Adrenal gland (tissue), 12 donors: ENCODE data around the gene UHRF1. TPM values are rescaled to one million over a fixed set of nuclear protein-coding genes. Genes with fewer than 3 reads are reported as not detected.
"Not testable (repeated sequence)": the region's sequence is repeated elsewhere in the genome, so short reads cannot be mapped to it uniquely, and the experiment has no call there.

Experiments used
- DNase-seq, 7 donors: peaks; one replicate each; pipeline ENCODE4 v3.0.0-alpha.2; 2019 to 2020
- H3K27ac ChIP-seq, 5 donors: fragments of 200-600 bp; sonication (generic) in 4 of 5; 1 replicate in 3 of 5; 2 replicates in 2 of 5; pipeline versions ENCODE4 v1.5.1 to v1.8.0; 2016 to 2020; ENCODE audit warnings: mild to moderate bottlenecking in 1 of 5
- H3K27me3 ChIP-seq: fragments of 200-600 bp; 2 replicates; pipeline ENCODE4 v1.8.0; 2021
- H3K36me3 ChIP-seq, 2 donors: fragments of 200-600 bp; replicated peaks in 1 of 2; 1 replicate in 1 of 2; 2 replicates in 1 of 2; pipeline versions ENCODE4 v1.5.1 to v1.8.0; 2018 to 2022
- H3K4me1 ChIP-seq, 2 donors: fragments of 200-600 bp; replicated peaks in 1 of 2; 1 replicate in 1 of 2; 2 replicates in 1 of 2; pipeline versions ENCODE4 v1.5.1 to v1.8.0; 2018 to 2021
- H3K4me3 ChIP-seq, 4 donors: fragments of 200-600 bp; sonication (generic) in 3 of 4; one replicate each; pipeline ENCODE4 v1.5.1; 2016 to 2018
- H3K9me3 ChIP-seq, 3 donors: fragments of 200-600 bp; sonication (generic) in 1 of 3; replicated peaks in 1 of 3; 1 replicate in 2 of 3; 2 replicates in 1 of 3; pipeline versions ENCODE4 v1.5.1 to v1.8.0; 2016 to 2021
- POLR2A ChIP-seq, 2 donors: fragments of 450-650 bp; IDR thresholded peaks; one replicate each; pipeline ENCODE4 v1.6.1; 2017; ENCODE audit warnings: antibody characterized with exemption in 2 of 2, mild to moderate bottlenecking in 2 of 2, moderate library complexity in 1 of 2
- WGBS, 4 donors: extraction: QIAGEN DNeasy Blood & Tissue Kit in 2 of 4; methylation state at CpG; one replicate each; pipeline versions ENCODE4 v1.1.5 to v1.1.7; 2013 to 2017; 5-methylcytosine and 5-hydroxymethylcytosine counted together
- intact Hi-C, 2 donors: fragments of 100-400 bp; cut with DNase I; formaldehyde crosslinking; loops; one replicate each; pipeline versions ENCODE4 v1.14.1 to v1.15.0; 2022 to 2023
- polyA plus RNA-seq, 3 donors: library from polyadenylated mRNA; stranded (reverse); fragments of 200-250 nt in 2 of 3; fragments of 350-450 nt in 1 of 3; fragmentation: Illumina TruSeq in 1 of 3; extraction: RNeasy Lipid Tissue Mini Kit (QIAGEN cat#74804) in 1 of 3; gene quantifications; one replicate each; pipeline ENCODE4 v1.2.3, GENCODE V29; 2013 to 2014
- total RNA-seq, 9 donors: library from RNA; depleted of rRNA in 4 of 9; stranded (reverse); fragments of >200 nt in 4 of 9; fragments of 120-200 nt in 1 of 9; fragmentation: NEBNext Ultra II Directional in 1 of 9; extraction: Animal tissue kit (Norgen Biotek cat#: 25700) in 1 of 9; gene quantifications; one replicate each; pipeline versions ENCODE4 v1.1.0 to v1.2.4, GENCODE V29; 2013 to 2023
- TF ChIP-seq, protein P1 (sequence below), 6 experiments: fragments of 450-650 bp in 4 of 6; fragments of 200-600 bp in 2 of 6; sonication (generic) in 1 of 6; IDR thresholded peaks; 1 replicate in 5 of 6; 2 replicates in 1 of 6; pipeline versions ENCODE4 v1.5.1 to v1.8.0; 2016 to 2021; ENCODE audit warnings: antibody characterized with exemption in 6 of 6, mild to moderate bottlenecking in 2 of 6, moderate library complexity in 1 of 6
- donor health status: healthy with polysubstance abuse.
- donor health status: Bipolar disorder and iron deficiency.
- donor health status: DM: yes; HTN: yes; CAD: no.
- donor health status: DM: no; HTN: no; CAD: no.
- donor health status: DM: no; HTN: no; CAD: no.
- donor health status: DM: yes; HTN: yes; CAD: no.

UHRF1 gene
- total and polyA plus RNA-seq, 12 donors: 0.56 to 11.0 (median 1.1) TPM

DNA sequence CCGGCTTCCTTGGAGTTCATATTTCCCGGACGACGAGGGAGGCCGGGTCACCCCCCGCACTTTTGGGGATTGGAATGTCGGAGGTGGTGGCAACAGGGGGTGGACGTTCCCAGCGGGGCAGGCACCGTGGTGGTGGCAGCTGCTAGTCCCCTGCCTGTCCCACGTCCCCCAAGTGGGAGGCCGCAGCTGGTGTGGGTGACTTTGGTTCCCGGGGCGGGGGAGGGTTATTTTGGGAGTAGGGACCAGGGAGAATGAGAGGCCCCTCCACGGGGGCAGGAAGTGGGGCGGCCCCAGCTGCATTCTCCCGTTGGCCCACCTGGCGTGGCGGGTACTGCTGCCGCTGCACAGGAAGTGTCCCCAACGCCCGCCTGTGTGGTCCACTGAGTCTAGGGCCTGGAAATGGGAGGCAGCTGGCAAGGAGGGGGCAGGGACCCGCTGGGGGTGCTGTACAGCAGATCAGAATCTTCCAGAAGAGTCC lies 30.8 kb upstream of the UHRF1 start:
- H3K4me3 ChIP-seq: no peak overlapping the region
- H3K27ac ChIP-seq: no peak overlapping the region
- no peaks in the 10 kb centered on the region for H3K9me3 ChIP-seq
- intact Hi-C loops: no loop called here
- DNase-seq: no peak
- H3K4me1 ChIP-seq: no peaks in the 10 kb centered on the region
- no peaks in the 10 kb centered on the region for H3K36me3 ChIP-seq
- 54 to 63% (median 57%) methylated on average over 1 to 23 of the region's 23 CpGs for WGBS, 4 donors
- no peak for TF ChIP-seq POLR2A (IDR thresholded peaks at IDR 0.05)
- TF ChIP-seq, protein P1, sequence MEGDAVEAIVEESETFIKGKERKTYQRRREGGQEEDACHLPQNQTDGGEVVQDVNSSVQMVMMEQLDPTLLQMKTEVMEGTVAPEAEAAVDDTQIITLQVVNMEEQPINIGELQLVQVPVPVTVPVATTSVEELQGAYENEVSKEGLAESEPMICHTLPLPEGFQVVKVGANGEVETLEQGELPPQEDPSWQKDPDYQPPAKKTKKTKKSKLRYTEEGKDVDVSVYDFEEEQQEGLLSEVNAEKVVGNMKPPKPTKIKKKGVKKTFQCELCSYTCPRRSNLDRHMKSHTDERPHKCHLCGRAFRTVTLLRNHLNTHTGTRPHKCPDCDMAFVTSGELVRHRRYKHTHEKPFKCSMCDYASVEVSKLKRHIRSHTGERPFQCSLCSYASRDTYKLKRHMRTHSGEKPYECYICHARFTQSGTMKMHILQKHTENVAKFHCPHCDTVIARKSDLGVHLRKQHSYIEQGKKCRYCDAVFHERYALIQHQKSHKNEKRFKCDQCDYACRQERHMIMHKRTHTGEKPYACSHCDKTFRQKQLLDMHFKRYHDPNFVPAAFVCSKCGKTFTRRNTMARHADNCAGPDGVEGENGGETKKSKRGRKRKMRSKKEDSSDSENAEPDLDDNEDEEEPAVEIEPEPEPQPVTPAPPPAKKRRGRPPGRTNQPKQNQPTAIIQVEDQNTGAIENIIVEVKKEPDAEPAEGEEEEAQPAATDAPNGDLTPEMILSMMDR (IDR thresholded peaks at IDR 0.05): no peak
- H3K27me3 ChIP-seq: no peaks in the 10 kb centered on the region

DNA sequence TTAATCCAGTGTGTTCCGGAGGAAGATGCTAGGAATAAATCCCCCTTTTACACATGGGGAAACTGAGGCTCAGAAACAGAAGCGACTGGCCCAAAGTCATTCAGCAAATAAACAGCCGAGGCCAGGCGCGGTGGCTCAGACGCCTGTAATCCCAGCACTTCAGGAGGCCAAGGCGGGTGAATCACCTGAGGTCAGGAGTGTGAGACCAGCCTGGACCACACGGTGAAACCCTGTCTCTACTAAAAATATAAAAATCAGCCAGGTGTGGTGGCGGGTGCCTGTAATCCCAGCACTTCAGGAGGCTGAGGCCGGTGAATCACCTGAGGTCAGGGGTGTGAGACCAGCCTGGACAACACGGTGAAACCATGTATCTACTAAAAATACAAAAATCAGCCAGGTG lies 30.3 kb upstream of the UHRF1 start:
- Histone ChIP-seq H3K9me3 (no peaks in the 10 kb centered on the region), H3K27ac (no peak overlapping the region), H3K4me3 (no peak overlapping the region), H3K4me1 (no peaks in the 10 kb centered on the region), H3K27me3 (no peaks in the 10 kb centered on the region), H3K36me3 (no peaks in the 10 kb centered on the region)
- WGBS, 4 donors: 82 to 95% (median 89%) methylated on average over 11 of the region's 11 CpGs
- TF ChIP-seq, protein P1 (IDR thresholded peaks at IDR 0.05): no peak
- TF ChIP-seq POLR2A (IDR thresholded peaks at IDR 0.05): no peak
- intact Hi-C loops: no loop called here
- DNase-seq: no peak

DNA sequence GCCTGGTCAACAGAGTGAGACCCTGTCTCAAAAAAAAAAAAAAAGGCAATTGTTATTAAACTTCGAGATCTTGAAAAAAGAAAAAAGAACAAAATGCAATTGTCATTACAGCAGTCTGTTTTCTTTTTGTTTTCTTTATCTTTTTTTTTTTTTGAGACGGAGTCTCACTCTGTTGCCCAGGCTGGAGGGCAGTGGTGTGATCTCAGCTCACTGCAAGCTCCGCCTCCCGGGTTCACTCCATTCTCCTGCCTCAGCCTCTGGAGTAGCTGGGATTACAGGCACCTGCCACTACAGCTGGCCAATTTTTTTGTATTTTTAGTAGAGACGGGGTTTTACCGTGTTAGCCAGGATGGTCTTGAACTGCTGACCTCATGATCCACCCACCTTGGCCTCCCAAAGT lies 26.4 kb upstream of the UHRF1 start:
- H3K27me3 ChIP-seq, DNase-seq, H3K4me1 ChIP-seq, intact Hi-C loops, H3K36me3 ChIP-seq, H3K9me3 ChIP-seq, H3K27ac ChIP-seq, H3K4me3 ChIP-seq: not testable (repeated sequence)
- WGBS, 4 donors: 69 to 82% (median 71%) methylated on average over 6 of the region's 6 CpGs

DNA sequence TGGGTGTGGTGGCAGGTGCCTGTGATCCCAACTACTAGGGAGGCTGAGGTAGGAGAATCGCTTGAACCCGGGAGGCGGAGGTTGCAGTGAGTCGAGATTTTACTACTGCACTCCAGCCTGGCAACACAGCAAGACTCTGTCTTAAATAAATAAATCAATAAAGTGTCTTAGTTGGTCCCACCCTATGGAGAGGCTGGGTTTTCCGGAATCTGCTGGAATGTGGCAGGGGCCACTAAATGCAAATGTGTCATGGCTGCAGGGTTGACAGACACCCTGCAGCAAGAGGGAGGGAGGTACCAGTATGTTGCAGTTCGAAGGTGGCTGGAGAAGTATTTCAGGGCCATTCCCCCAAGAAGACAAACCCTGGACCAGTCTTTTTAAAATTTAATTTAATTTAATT lies 24.3 kb upstream of the UHRF1 start:
- 50 to 98% (median 89%) methylated on average over 2 to 5 of the region's 6 CpGs for WGBS, 4 donors
- H3K4me3 ChIP-seq, H3K27ac ChIP-seq, H3K36me3 ChIP-seq, DNase-seq, H3K4me1 ChIP-seq, intact Hi-C loops, H3K9me3 ChIP-seq, H3K27me3 ChIP-seq: not testable (repeated sequence)

DNA sequence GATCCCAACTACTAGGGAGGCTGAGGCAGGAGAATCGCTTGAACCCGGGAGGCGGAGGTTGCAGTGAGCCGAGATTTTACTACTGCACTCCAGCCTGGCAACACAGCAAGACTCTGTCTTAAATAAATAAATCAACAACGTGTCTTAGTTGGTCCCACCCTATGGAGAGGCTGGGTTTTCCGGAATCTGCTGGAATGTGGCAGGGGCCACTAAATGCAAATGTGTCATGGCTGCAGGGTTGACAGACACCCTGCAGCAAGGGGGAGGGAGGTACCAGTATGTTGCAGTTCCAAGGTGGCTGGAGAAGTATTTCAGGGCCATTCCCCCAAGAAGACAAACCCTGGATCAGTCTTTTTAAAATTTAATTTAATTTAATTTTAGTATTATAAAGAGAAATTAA lies 21.5 kb upstream of the UHRF1 start:
- WGBS, 4 donors: 92 to 97% (median 95%) methylated on average over 4 of the region's 6 CpGs; no CpG with 5 or more reads in 1 of the 4 donors
- intact Hi-C loops, H3K9me3 ChIP-seq, H3K27me3 ChIP-seq, H3K36me3 ChIP-seq, H3K4me1 ChIP-seq, H3K27ac ChIP-seq, H3K4me3 ChIP-seq, DNase-seq: not testable (repeated sequence)

DNA sequence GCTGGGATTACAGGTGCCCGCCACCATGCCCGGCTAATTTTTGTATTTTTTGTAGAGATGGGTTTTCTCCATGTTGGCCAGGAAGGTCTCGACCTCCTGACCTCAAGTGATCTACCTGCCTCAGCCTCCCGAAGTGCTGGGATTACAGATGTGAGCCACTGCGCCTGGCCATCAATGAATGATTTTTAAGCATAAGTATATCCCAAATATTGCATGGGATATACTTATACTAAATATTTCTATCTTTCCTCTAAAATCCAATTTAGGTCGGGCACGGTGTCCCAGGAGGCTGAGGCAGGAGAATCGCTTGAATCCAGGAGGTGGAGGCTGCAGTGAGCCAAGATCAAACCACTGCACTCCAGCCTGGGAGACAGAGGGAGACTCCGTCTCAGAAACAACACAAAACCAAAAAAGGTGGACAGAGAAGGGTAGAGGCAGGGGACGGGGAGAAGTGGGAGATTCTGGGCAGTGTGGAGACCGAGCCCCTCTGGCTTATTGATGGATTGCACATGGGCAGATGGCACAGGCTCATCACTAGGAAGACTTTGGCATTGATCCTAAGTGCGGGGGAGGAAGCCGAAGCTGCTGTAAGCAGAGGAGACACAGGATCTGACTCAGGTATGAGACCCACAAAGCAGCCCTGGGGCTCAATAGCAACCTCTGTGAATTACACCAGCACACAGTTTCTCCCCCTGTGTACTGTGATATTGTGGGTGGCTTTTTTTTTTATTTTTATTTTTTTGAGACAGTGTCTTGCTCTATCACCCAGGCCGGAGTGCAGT lies 20.1 kb upstream of the UHRF1 start:
- TF ChIP-seq, protein P1 (IDR thresholded peaks at IDR 0.05): no peak
- TF ChIP-seq POLR2A (IDR thresholded peaks at IDR 0.05): no peak
- Histone ChIP-seq H3K4me1 (no peaks in the 10 kb centered on the region), H3K9me3 (no peaks in the 10 kb centered on the region), H3K36me3 (no peaks in the 10 kb centered on the region), H3K27ac (no peak overlapping the region), H3K27me3 (no peaks in the 10 kb centered on the region), H3K4me3 (no peak overlapping the region)
- no peak for DNase-seq
- 79 to 86% (median 83%) methylated on average over 14 of the region's 14 CpGs for WGBS, 4 donors
- intact Hi-C loops: no loop called here
